Upper lobe of left lung (tissue), 6 donors: ENCODE results near the gene AKR1C4. TPM values are rescaled to one million over a fixed set of nuclear protein-coding genes. Genes with fewer than 3 reads are reported as not detected.
"Not testable (repeated sequence)": the region's sequence is repeated elsewhere in the genome, so short reads cannot be mapped to it uniquely, and the experiment has no call there.

Experiments
- ATAC-seq, 2 donors: fragments of 200-7000 bp; cut with Tn5 transposase; one replicate each; pipeline ENCODE4 v1.9.1; 2022; ENCODE audit warnings: mild to moderate bottlenecking in 2 of 2, moderate library complexity in 2 of 2; ENCODE audit not compliant: low FRiP score in 2 of 2
- DNase-seq, 2 donors: peaks; one replicate each; pipeline ENCODE4 v3.0.0-alpha.2; 2019 to 2020
- H3K27ac ChIP-seq, 4 donors: fragments of 200-600 bp; sonication (generic); one replicate each; pipeline ENCODE4 v1.5.1; 2016 to 2019
- H3K27me3 ChIP-seq, 4 donors: fragments of 200-600 bp; sonication (generic); one replicate each; pipeline ENCODE4 v1.5.1; 2017 to 2019
- H3K36me3 ChIP-seq, 4 donors: fragments of 200-600 bp; sonication (generic); one replicate each; pipeline ENCODE4 v1.5.1; 2016 to 2019
- H3K4me1 ChIP-seq, 4 donors: fragments of 200-600 bp; sonication (generic); one replicate each; pipeline ENCODE4 v1.5.1; 2018 to 2019
- H3K4me3 ChIP-seq, 4 donors: fragments of 200-600 bp; sonication (generic); one replicate each; pipeline ENCODE4 v1.5.1; 2017 to 2019; ENCODE audit warnings: mild to moderate bottlenecking in 2 of 4, moderate library complexity in 1 of 4
- H3K9me3 ChIP-seq, 4 donors: fragments of 200-600 bp; sonication (generic); one replicate each; pipeline ENCODE4 v1.5.1; 2018 to 2019
- CTCF ChIP-seq, 6 experiments: fragments of 450-650 bp in 4 of 6; fragments of 200-600 bp in 2 of 6; sonication (generic) in 2 of 6; IDR thresholded peaks; one replicate each; pipeline ENCODE4 v1.5.1; 2016 to 2019; ENCODE audit warnings: antibody characterized with exemption in 6 of 6
- EP300 ChIP-seq, 4 donors: sonication (generic); formaldehyde crosslinking; IDR thresholded peaks; one replicate each; pipeline ENCODE4 v1.5.1; 2017; ENCODE audit warnings: antibody characterized with exemption in 4 of 4, control low read depth in 2 of 4
- POLR2A ChIP-seq, 4 donors: fragments of 450-650 bp; IDR thresholded peaks; one replicate each; pipeline ENCODE4 v1.5.1; 2016 to 2017; ENCODE audit warnings: antibody characterized with exemption in 4 of 4, mild to moderate bottlenecking in 2 of 4
- POLR2AphosphoS5 ChIP-seq, 2 donors: sonication (generic); formaldehyde crosslinking; IDR thresholded peaks; one replicate each; pipeline ENCODE4 v1.5.1; 2017; ENCODE audit warnings: antibody characterized with exemption in 2 of 2
- WGBS, 2 donors: methylation state at CpG; one replicate each; pipeline ENCODE4 v1.1.5; 2017 to 2018; 5-methylcytosine and 5-hydroxymethylcytosine counted together
- total RNA-seq, 6 donors: library from RNA; depleted of rRNA in 4 of 6; stranded (reverse); fragments of >200 nt in 4 of 6; gene quantifications; one replicate each; pipeline versions ENCODE4 v1.1.0 to v1.2.1, GENCODE V29; 2016 to 2021
- donor health status: DM: no; HTN: no; CAD: no; lungs with moderate emphysema.
- donor health status: DM: no; HTN: yes; CAD: no; lungs with severe emphysema.

The AKR1C4 gene
- total RNA-seq, 6 donors from 2014 or later: not detected

GRCh38 chr10:5163487-5163886, 33.1 kb upstream of the AKR1C4 start:
- DNase-seq (no peak), ATAC-seq (no peak)
- Histone ChIP-seq H3K9me3 (peaks cover 11 to 44% (median 30%) of the 10 kb centered on the region in 4 donors), H3K27ac (no peak overlapping the region), H3K4me1 (no peaks in the 10 kb centered on the region), H3K27me3 (no peaks in the 10 kb centered on the region), H3K4me3 (no peak overlapping the region), H3K36me3 (no peaks in the 10 kb centered on the region)
- 80 to 81% methylated on average over 2 of the region's 2 CpGs for WGBS, 2 donors
- no peak for TF ChIP-seq POLR2A (IDR thresholded peaks at IDR 0.05)
- TF ChIP-seq CTCF (IDR thresholded peaks at IDR 0.05): no peak
- TF ChIP-seq EP300 (IDR thresholded peaks at IDR 0.05): no peak
- TF ChIP-seq POLR2AphosphoS5 (IDR thresholded peaks at IDR 0.05): no peak

GRCh38 chr10:5165738-5166137, 30.9 kb upstream of the AKR1C4 start:
- no peak for ATAC-seq
- peaks cover 11 to 44% (median 30%) of the 10 kb centered on the region in 4 donors for H3K9me3 ChIP-seq
- no peak for TF ChIP-seq EP300 (IDR thresholded peaks at IDR 0.05)
- no peak for TF ChIP-seq POLR2AphosphoS5 (IDR thresholded peaks at IDR 0.05)
- no peak for TF ChIP-seq CTCF (IDR thresholded peaks at IDR 0.05)
- no peak for TF ChIP-seq POLR2A (IDR thresholded peaks at IDR 0.05)

GRCh38 chr10:5168897-5169420, 27.7 kb upstream of the AKR1C4 start:
- DNase-seq (no peak), ATAC-seq (no peak)
- no peak overlapping the region for H3K27ac ChIP-seq
- peaks cover 11 to 29% (median 24%) of the 10 kb centered on the region in 4 donors for H3K9me3 ChIP-seq
- H3K4me1 ChIP-seq: no peaks in the 10 kb centered on the region
- H3K27me3 ChIP-seq: no peaks in the 10 kb centered on the region
- TF ChIP-seq CTCF (IDR thresholded peaks at IDR 0.05) (no peak), POLR2AphosphoS5 (IDR thresholded peaks at IDR 0.05) (no peak), EP300 (IDR thresholded peaks at IDR 0.05) (no peak), POLR2A (IDR thresholded peaks at IDR 0.05) (no peak)
- 74 to 80% methylated on average over 5 of the region's 5 CpGs for WGBS, 2 donors
- no peak overlapping the region for H3K4me3 ChIP-seq
- H3K36me3 ChIP-seq: no peaks in the 10 kb centered on the region

More at GRCh38 chr10:5165738-5166137, 30.9 kb upstream of the AKR1C4 start:
- no peaks in the 10 kb centered on the region for H3K36me3 ChIP-seq
- no peak for DNase-seq
- no peak overlapping the region for H3K27ac ChIP-seq
- H3K4me3 ChIP-seq: no peak overlapping the region
- no peaks in the 10 kb centered on the region for H3K27me3 ChIP-seq
- H3K4me1 ChIP-seq: no peaks in the 10 kb centered on the region
- 0 to 14% methylated on average over 1 of the region's 1 CpG for WGBS, 2 donors

GRCh38 chr10:5175581-5175980, 21.1 kb upstream of the AKR1C4 start:
- H3K9me3 ChIP-seq, H3K27ac ChIP-seq, DNase-seq, H3K36me3 ChIP-seq, H3K4me1 ChIP-seq, H3K4me3 ChIP-seq, ATAC-seq, H3K27me3 ChIP-seq: not testable (repeated sequence)
- 90 to 98% methylated on average over 3 of the region's 3 CpGs for WGBS, 2 donors

- H3K9me3 ChIP-seq, H3K4me1 ChIP-seq, H3K4me3 ChIP-seq, H3K27ac ChIP-seq, ATAC-seq, H3K36me3 ChIP-seq, H3K27me3 ChIP-seq: not testable (repeated sequence)
- peak in 1 of 2 donors; percentile 22 for DNase-seq
- WGBS, 2 donors: 89 to 90% methylated on average over 9 to 12 of the region's 12 CpGs
Observed at GRCh38 chr10:5180503-5180902, 16.1 kb upstream of the AKR1C4 start.

GRCh38 chr10:5183923-5184322, 12.7 kb upstream of the AKR1C4 start:
- no peak for TF ChIP-seq POLR2A (IDR thresholded peaks at IDR 0.05)
- TF ChIP-seq EP300 (IDR thresholded peaks at IDR 0.05): no peak
- no peak for TF ChIP-seq POLR2AphosphoS5 (IDR thresholded peaks at IDR 0.05)
- TF ChIP-seq CTCF (IDR thresholded peaks at IDR 0.05): no peak
- 85 to 88% methylated on average over 2 of the region's 2 CpGs for WGBS, 2 donors
- no peak for DNase-seq
- no peaks in the 10 kb centered on the region for H3K27me3 ChIP-seq
- H3K4me1 ChIP-seq: no peaks in the 10 kb centered on the region
- no peak overlapping the region for H3K4me3 ChIP-seq
- no peaks in the 10 kb centered on the region for H3K36me3 ChIP-seq
- ATAC-seq: no peak
- no peaks in the 10 kb centered on the region for H3K9me3 ChIP-seq
- no peak overlapping the region for H3K27ac ChIP-seq
